Panc1 (cell line): ENCODE data around the gene SMTNL1. TPM values are rescaled to one million over a fixed set of nuclear protein-coding genes. Genes with fewer than 3 reads are reported as not detected.

Experiments used
- ATAC-seq: fragments of 200-7000 bp; cut with Tn5 transposase; 2 replicates; pipeline ENCODE4 v1.9.1; 2020; ENCODE audit warnings: mild to moderate bottlenecking, moderate library complexity
- BruUV-seq: library from RNA; stranded (reverse); fragments of 400-500 nt; replicated peaks from 2 replicates; lab custom pipeline; 2021; lab: Mats Ljungman, UMichigan
- CTCF ChIA-PET: fragments of 300-600 bp; sonication (Branson Sonifier 250); formaldehyde crosslinking; loops from one replicate; lab custom pipeline; 2022; ENCODE audit warnings: antibody characterized with exemption; lab: Charles Lee
- POLR2A ChIA-PET: fragments of 300-600 bp; sonication (Branson Sonifier 250); formaldehyde crosslinking; loops from one replicate; lab custom pipeline; 2022; ENCODE audit warnings: antibody characterized with exemption; lab: Charles Lee
- DNase-seq: peaks from one replicate; pipeline ENCODE4 v3.0.0-alpha.2; 2010; ENCODE audit warnings: low read depth, low spot score
- H3K27ac ChIP-seq: 2 replicates; pipeline ENCODE4 v1.5.1; 2011; ENCODE audit warnings: mild to moderate bottlenecking, low read length, inconsistent platforms
- H3K27me3 ChIP-seq: fragments of 200-500 bp; sonication (Bioruptor generic); 2 replicates; pipeline ENCODE4 v1.6.0; 2014; ENCODE audit warnings: low read length, inconsistent platforms; ENCODE audit not compliant: control insufficient read depth, insufficient read depth
- H3K36me3 ChIP-seq: fragments of 200-500 bp; sonication (Bioruptor generic); 2 replicates; pipeline ENCODE4 v1.5.1; 2014; ENCODE audit warnings: inconsistent platforms, mild to moderate bottlenecking, low read length, moderate library complexity; ENCODE audit not compliant: control insufficient read depth, insufficient read depth
- H3K4me1 ChIP-seq: 2 replicates; pipeline ENCODE4 v1.5.1; 2011; ENCODE audit warnings: inconsistent platforms, mild to moderate bottlenecking, low read length, moderate library complexity; ENCODE audit not compliant: control insufficient read depth, insufficient read depth
- H3K4me3 ChIP-seq, 2 experiments: 2 replicates each; pipeline ENCODE4 v1.5.1; 2011 to 2012; ENCODE audit warnings: low read depth in 2 of 2, low read length in 2 of 2, mild to moderate bottlenecking in 2 of 2, inconsistent platforms in 1 of 2, moderate library complexity in 1 of 2
- H3K9me3 ChIP-seq: fragments of 200-500 bp; sonication (Bioruptor generic); 2 replicates; pipeline ENCODE4 v1.5.1; 2014; ENCODE audit warnings: low read depth, mild to moderate bottlenecking, inconsistent platforms, low read length, moderate library complexity; ENCODE audit not compliant: control insufficient read depth, insufficient read depth
- POLR2AphosphoS5 ChIP-seq: IDR thresholded peaks from 2 replicates; pipeline ENCODE4 v1.6.1; 2012; ENCODE audit warnings: mild to moderate bottlenecking, low read depth, low read length, moderate library complexity
- SIN3A ChIP-seq: IDR thresholded peaks from 2 replicates; pipeline ENCODE4 v1.6.1; 2012; ENCODE audit warnings: low read depth, mild to moderate bottlenecking, low read length, moderate library complexity, borderline replicate concordance; ENCODE audit not compliant: insufficient read depth
- TCF7L2 ChIP-seq: IDR thresholded peaks from 2 replicates; pipeline ENCODE4 v1.6.1; 2011; ENCODE audit warnings: mild to moderate bottlenecking, low read depth, low read length, inconsistent platforms
- in situ Hi-C: cut with HindIII; loops from 2 replicates; pipeline ENCODE4 v1.10.0; 2016; ENCODE audit warnings: low sequenced_read_pairs, low pct_unique_long_range_greater_than_20kb
- intact Hi-C: fragments of 100-400 bp; cut with micrococcal nuclease; formaldehyde crosslinking; loops from one replicate; pipeline ENCODE4 v1.10.0; 2022; ENCODE audit not compliant: unreplicated experiment
- total RNA-seq: library from RNA; stranded (reverse); gene quantifications from one replicate; pipeline ENCODE4 v1.2.1, GENCODE V29; 2021; ENCODE audit not compliant: unreplicated experiment
- TF ChIP-seq, protein P1 (sequence below), 2 experiments: IDR thresholded peaks; 2 replicates each; pipeline ENCODE4 v1.6.1; 2011 to 2012; ENCODE audit warnings: low read depth in 2 of 2, control low read depth in 1 of 2, low read length in 1 of 2, mild to moderate bottlenecking in 1 of 2, moderate library complexity in 1 of 2; ENCODE audit not compliant: insufficient read depth in 1 of 2
- TF ChIP-seq, protein P2 (sequence below): fragments of 450-650 bp; IDR thresholded peaks from 2 replicates; pipeline ENCODE4 v1.5.1; 2017; ENCODE audit warnings: mild to moderate bottlenecking

The SMTNL1 gene
- total RNA-seq, 1 experiment from 2014 or later = not detected

DNA sequence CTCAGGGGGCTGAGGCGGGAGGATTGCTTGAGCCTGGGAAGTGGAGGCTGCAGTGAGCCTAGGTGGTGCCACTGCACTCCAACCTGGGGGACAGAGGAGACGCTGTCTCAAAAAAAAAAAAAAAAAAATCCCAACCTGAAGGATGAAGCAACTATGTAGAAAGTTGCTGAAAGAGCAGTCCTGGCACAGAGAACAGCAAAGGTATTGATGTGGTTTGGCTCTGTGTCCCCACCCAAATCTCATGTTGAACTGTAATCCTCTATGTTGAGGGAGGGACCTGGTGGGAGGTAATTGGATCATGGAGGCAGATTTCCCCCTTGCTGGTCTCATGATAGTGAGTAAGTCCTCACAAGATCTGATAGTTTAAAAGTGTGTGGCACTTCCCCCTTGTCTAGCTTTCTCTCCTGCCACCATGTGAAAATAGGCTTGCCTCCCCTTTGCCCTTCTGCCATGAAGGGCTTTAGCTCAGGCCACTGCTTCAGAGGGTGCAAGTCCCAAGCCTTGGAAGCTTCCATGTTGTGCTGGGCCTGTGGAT lies 49.4 kb downstream of the SMTNL1 start:
- H3K4me3 ChIP-seq = no peak overlapping the region
- intact Hi-C loops = no loop called here
- TF ChIP-seq SIN3A = no peak
- no peak for TF ChIP-seq POLR2AphosphoS5
- TF ChIP-seq TCF7L2 = no peak
- TF ChIP-seq, protein P1, sequence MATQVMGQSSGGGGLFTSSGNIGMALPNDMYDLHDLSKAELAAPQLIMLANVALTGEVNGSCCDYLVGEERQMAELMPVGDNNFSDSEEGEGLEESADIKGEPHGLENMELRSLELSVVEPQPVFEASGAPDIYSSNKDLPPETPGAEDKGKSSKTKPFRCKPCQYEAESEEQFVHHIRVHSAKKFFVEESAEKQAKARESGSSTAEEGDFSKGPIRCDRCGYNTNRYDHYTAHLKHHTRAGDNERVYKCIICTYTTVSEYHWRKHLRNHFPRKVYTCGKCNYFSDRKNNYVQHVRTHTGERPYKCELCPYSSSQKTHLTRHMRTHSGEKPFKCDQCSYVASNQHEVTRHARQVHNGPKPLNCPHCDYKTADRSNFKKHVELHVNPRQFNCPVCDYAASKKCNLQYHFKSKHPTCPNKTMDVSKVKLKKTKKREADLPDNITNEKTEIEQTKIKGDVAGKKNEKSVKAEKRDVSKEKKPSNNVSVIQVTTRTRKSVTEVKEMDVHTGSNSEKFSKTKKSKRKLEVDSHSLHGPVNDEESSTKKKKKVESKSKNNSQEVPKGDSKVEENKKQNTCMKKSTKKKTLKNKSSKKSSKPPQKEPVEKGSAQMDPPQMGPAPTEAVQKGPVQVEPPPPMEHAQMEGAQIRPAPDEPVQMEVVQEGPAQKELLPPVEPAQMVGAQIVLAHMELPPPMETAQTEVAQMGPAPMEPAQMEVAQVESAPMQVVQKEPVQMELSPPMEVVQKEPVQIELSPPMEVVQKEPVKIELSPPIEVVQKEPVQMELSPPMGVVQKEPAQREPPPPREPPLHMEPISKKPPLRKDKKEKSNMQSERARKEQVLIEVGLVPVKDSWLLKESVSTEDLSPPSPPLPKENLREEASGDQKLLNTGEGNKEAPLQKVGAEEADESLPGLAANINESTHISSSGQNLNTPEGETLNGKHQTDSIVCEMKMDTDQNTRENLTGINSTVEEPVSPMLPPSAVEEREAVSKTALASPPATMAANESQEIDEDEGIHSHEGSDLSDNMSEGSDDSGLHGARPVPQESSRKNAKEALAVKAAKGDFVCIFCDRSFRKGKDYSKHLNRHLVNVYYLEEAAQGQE (IDR thresholded peaks at IDR 0.05; ENCODE audit: insufficient read depth in 1 of 2, low read depth in 2 of 2, low read length in 1 of 2) = no peak
- TF ChIP-seq, protein P2, sequence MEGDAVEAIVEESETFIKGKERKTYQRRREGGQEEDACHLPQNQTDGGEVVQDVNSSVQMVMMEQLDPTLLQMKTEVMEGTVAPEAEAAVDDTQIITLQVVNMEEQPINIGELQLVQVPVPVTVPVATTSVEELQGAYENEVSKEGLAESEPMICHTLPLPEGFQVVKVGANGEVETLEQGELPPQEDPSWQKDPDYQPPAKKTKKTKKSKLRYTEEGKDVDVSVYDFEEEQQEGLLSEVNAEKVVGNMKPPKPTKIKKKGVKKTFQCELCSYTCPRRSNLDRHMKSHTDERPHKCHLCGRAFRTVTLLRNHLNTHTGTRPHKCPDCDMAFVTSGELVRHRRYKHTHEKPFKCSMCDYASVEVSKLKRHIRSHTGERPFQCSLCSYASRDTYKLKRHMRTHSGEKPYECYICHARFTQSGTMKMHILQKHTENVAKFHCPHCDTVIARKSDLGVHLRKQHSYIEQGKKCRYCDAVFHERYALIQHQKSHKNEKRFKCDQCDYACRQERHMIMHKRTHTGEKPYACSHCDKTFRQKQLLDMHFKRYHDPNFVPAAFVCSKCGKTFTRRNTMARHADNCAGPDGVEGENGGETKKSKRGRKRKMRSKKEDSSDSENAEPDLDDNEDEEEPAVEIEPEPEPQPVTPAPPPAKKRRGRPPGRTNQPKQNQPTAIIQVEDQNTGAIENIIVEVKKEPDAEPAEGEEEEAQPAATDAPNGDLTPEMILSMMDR = no peak
- ChIA-PET POLR2A (no interaction called here), CTCF (no interaction called here)
- H3K9me3 ChIP-seq = no peaks in the 10 kb centered on the region
- no peaks in the 10 kb centered on the region for H3K36me3 ChIP-seq
- ATAC-seq (no peak), DNase-seq (no peak)
- H3K27me3 ChIP-seq = no peaks in the 10 kb centered on the region; the same call in 1 of the 2 replicates
- BruUV-seq = no TSS peak
- in situ Hi-C loops = no loop called here
- H3K4me1 ChIP-seq = no peaks in the 10 kb centered on the region
- H3K27ac ChIP-seq = no peak overlapping the region

DNA sequence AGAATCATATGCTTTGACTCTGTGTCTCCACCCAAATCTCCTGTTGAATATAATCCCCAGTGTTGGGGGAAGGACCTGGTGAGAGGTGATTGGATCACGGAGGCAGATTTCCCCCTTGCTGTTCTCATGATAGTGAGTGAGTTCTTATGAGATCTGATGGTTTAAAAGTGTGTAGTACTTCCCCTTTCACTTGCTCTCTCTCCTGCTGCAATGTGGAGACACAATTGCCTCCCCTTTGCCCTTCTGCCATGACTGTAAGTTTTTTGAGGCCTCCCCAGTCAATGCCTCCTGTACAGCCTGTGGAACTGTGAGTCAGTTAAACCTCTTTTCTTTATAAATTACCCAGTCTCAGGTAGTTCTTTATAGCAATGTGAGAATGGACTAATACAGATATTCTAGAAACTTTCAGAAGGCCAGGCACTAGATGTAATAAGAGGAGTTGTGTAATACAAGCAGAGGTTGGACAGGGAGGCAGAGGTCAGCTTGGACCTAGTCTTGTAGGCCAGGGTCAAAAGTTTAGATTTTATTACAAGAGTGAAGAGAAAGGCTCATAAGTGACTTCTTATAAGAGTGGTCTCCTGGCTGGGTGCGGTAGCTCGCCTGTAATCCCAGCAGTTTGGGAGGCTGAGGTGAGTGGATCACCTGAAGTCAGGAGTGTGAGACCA lies 50.8 kb downstream of the SMTNL1 start:
- in situ Hi-C loops = no loop called here
- Histone ChIP-seq H3K9me3 (no peaks in the 10 kb centered on the region), H3K27me3 (no peaks in the 10 kb centered on the region), H3K4me3 (no peak overlapping the region), H3K27ac (no peak overlapping the region), H3K4me1 (no peaks in the 10 kb centered on the region), H3K36me3 (no peaks in the 10 kb centered on the region)
- no peak for ATAC-seq
- no peak for DNase-seq
- BruUV-seq = no TSS peak
- CTCF ChIA-PET = no interaction called here
- TF ChIP-seq, protein P2 = no peak
- no peak for TF ChIP-seq TCF7L2
- TF ChIP-seq, protein P1 (IDR thresholded peaks at IDR 0.05; ENCODE audit: insufficient read depth in 1 of 2, low read depth in 2 of 2, low read length in 1 of 2) = no peak
- intact Hi-C loops = no loop called here
- POLR2A ChIA-PET = no interaction called here
